H9 (cell line): Measurements from ENCODE around the gene SARS1. TPM values are rescaled to one million over a fixed set of nuclear protein-coding genes. Genes with fewer than 3 reads are reported as not detected.

Experiments used
- DNase-seq: peaks from one replicate; pipeline ENCODE4 v3.0.0-alpha.2; 2017
- H2AFZ ChIP-seq: one replicate; pipeline ENCODE4 v1.6.1; 2013; ENCODE audit warnings: mild to moderate bottlenecking, low read length, control low read depth, moderate library complexity
- H2AK5ac ChIP-seq: 2 replicates; pipeline ENCODE4 v1.6.1; 2013; ENCODE audit warnings: low read length, control low read depth, mixed read lengths; ENCODE audit not compliant: insufficient read length
- H2BK120ac ChIP-seq: one replicate; pipeline ENCODE4 v1.6.1; 2013; ENCODE audit warnings: low read depth, mild to moderate bottlenecking, low read length, control low read depth, inconsistent platforms; ENCODE audit not compliant: poor library complexity, severe bottlenecking
- H2BK12ac ChIP-seq: 2 replicates; pipeline ENCODE4 v1.6.1; 2013; ENCODE audit warnings: low read length, control low read depth, mixed read lengths, low read depth; ENCODE audit not compliant: insufficient read length
- H2BK15ac ChIP-seq: 2 replicates; pipeline ENCODE4 v1.6.1; 2013; ENCODE audit warnings: low read depth, low read length, control low read depth
- H2BK20ac ChIP-seq: one replicate; pipeline ENCODE4 v1.6.1; 2013; ENCODE audit warnings: low read depth, mild to moderate bottlenecking, low read length, control low read depth, inconsistent platforms; ENCODE audit not compliant: poor library complexity, severe bottlenecking
- H2BK5ac ChIP-seq: 2 replicates; pipeline ENCODE4 v1.6.1; 2013; ENCODE audit warnings: low read length, control low read depth, mixed read lengths; ENCODE audit not compliant: insufficient read length
- H3K14ac ChIP-seq: 2 replicates; pipeline ENCODE4 v1.6.1; 2013; ENCODE audit warnings: low read length, control low read depth; ENCODE audit not compliant: insufficient read depth
- H3K18ac ChIP-seq: 2 replicates; pipeline ENCODE4 v1.6.1; 2013; ENCODE audit warnings: low read depth, mild to moderate bottlenecking, mixed read lengths, low read length, control low read depth; ENCODE audit not compliant: insufficient read length
- H3K23ac ChIP-seq: 2 replicates; pipeline ENCODE4 v1.6.1; 2013; ENCODE audit warnings: low read length, control low read depth, mixed read lengths, low read depth; ENCODE audit not compliant: insufficient read length
- H3K23me2 ChIP-seq: 2 replicates; pipeline ENCODE4 v1.6.1; 2013; ENCODE audit warnings: low read depth, mild to moderate bottlenecking, mixed read lengths, low read length, control low read depth; ENCODE audit not compliant: insufficient read length, poor library complexity, severe bottlenecking
- H3K27ac ChIP-seq: 2 replicates; pipeline ENCODE4 v1.5.1; 2013; ENCODE audit warnings: low read length, control low read depth, mixed read lengths, low read depth; ENCODE audit not compliant: insufficient read length
- H3K27me3 ChIP-seq: 2 replicates; pipeline ENCODE4 v1.6.1; 2013; ENCODE audit warnings: low read length, control low read depth, inconsistent platforms; ENCODE audit not compliant: insufficient read depth
- H3K4ac ChIP-seq: 2 replicates; pipeline ENCODE4 v1.6.1; 2013; ENCODE audit warnings: low read depth, mild to moderate bottlenecking, control low read depth, inconsistent platforms, low read length, moderate library complexity
- H3K4me1 ChIP-seq: 2 replicates; pipeline ENCODE4 v1.6.1; 2013; ENCODE audit warnings: low read length, control low read depth, inconsistent platforms; ENCODE audit not compliant: insufficient read depth
- H3K4me2 ChIP-seq: 2 replicates; pipeline ENCODE4 v1.6.1; 2013; ENCODE audit warnings: low read length, control low read depth, mixed read lengths; ENCODE audit not compliant: insufficient read length, insufficient read depth
- H3K56ac ChIP-seq: 2 replicates; pipeline ENCODE4 v1.6.1; 2013; ENCODE audit warnings: low read depth, mild to moderate bottlenecking, mixed read lengths, low read length, control low read depth; ENCODE audit not compliant: insufficient read length
- H3K79me1 ChIP-seq: 2 replicates; pipeline ENCODE4 v1.6.1; 2013; ENCODE audit warnings: low read depth, mild to moderate bottlenecking, moderate library complexity, low read length, control low read depth, inconsistent platforms; ENCODE audit not compliant: insufficient read depth, poor library complexity, severe bottlenecking
- H3K79me2 ChIP-seq: 2 replicates; pipeline ENCODE4 v1.6.1; 2013; ENCODE audit warnings: low read length, control low read depth, inconsistent platforms; ENCODE audit not compliant: insufficient read depth
- H3K9ac ChIP-seq: 2 replicates; pipeline ENCODE4 v1.6.1; 2013; ENCODE audit warnings: low read length, control low read depth, mixed read lengths; ENCODE audit not compliant: insufficient read length; ENCODE audit errors: extremely low read depth
- H3K9me3 ChIP-seq: one replicate; pipeline ENCODE4 v1.6.1; 2013; ENCODE audit warnings: low read depth, low read length, inconsistent platforms; ENCODE audit not compliant: control insufficient read depth
- H3T11ph ChIP-seq: one replicate; pipeline ENCODE4 v1.6.1; 2013; ENCODE audit warnings: mild to moderate bottlenecking, low read length, control low read depth, inconsistent platforms
- H4K20me1 ChIP-seq: one replicate; pipeline ENCODE4 v1.6.1; 2013; ENCODE audit not compliant: control insufficient read depth, insufficient read length, insufficient read depth
- H4K5ac ChIP-seq: 2 replicates; pipeline ENCODE4 v1.6.1; 2013; ENCODE audit warnings: low read depth, mild to moderate bottlenecking, mixed read lengths, low read length, control low read depth; ENCODE audit not compliant: insufficient read length
- H4K8ac ChIP-seq: replicated peaks from 2 replicates; pipeline ENCODE4 v1.6.1; 2013; ENCODE audit warnings: low read length, control low read depth, mixed read lengths, low read depth; ENCODE audit not compliant: insufficient read length
- H4K91ac ChIP-seq: 2 replicates; pipeline ENCODE4 v1.6.1; 2013; ENCODE audit warnings: low read depth, mild to moderate bottlenecking, moderate library complexity, mixed read lengths, low read length, control low read depth; ENCODE audit not compliant: insufficient read length
- H3K27ac Mint-ChIP-seq, 3 experiments: 2 replicates in 2 of 3; 3 replicates in 1 of 3; pipeline ENCODE4 v1.8.0; 2020 to 2021; ENCODE audit warnings: mixed read lengths in 3 of 3, mild to moderate bottlenecking in 1 of 3, moderate library complexity in 1 of 3
- H3K27me3 Mint-ChIP-seq: 2 replicates; pipeline ENCODE4 v1.8.0; 2021; ENCODE audit warnings: low read depth, mild to moderate bottlenecking, moderate library complexity, mixed read lengths
- H3K36me3 Mint-ChIP-seq, 3 experiments: 2 replicates in 2 of 3; 3 replicates in 1 of 3; pipeline ENCODE4 v1.8.0; 2020 to 2021; ENCODE audit warnings: low read depth in 3 of 3, mixed read lengths in 3 of 3; ENCODE audit not compliant: insufficient read depth in 1 of 3
- H3K4me1 Mint-ChIP-seq, 2 experiments: 2 replicates each; pipeline ENCODE4 v1.8.0; 2020; ENCODE audit warnings: mixed read lengths in 2 of 2
- H3K4me3 Mint-ChIP-seq, 2 experiments: 2 replicates in 1 of 2; 3 replicates in 1 of 2; pipeline ENCODE4 v1.8.0; 2020 to 2021; ENCODE audit warnings: mild to moderate bottlenecking in 2 of 2, mixed read lengths in 2 of 2, moderate library complexity in 1 of 2
- H3K9me3 Mint-ChIP-seq, 2 experiments: 2 replicates in 1 of 2; 3 replicates in 1 of 2; pipeline ENCODE4 v1.8.0; 2020; ENCODE audit warnings: mild to moderate bottlenecking in 2 of 2, mixed read lengths in 2 of 2, moderate library complexity in 1 of 2
- WGBS: extraction: QIAGEN DNeasy Blood & Tissue Kit; methylation state at CpG from one replicate; pipeline ENCODE4 v1.1.7; 2013; ENCODE audit warnings: missing lambda C conversion rate, low lambda C conversion rate, mixed read lengths; ENCODE audit not compliant: insufficient read length; ENCODE audit errors: extremely low coverage; 5-methylcytosine and 5-hydroxymethylcytosine counted together
- total RNA-seq: library from RNA; stranded (reverse); gene quantifications from 2 replicates; pipeline ENCODE4 v1.2.1, GENCODE V29; 2021
- TF ChIP-seq, protein P1 (sequence below): fragments of 200-600 bp; sonication (generic); conservative IDR thresholded peaks from 3 replicates; pipeline ENCODE4 v1.8.0; 2021; ENCODE audit warnings: antibody characterized with exemption, mild to moderate bottlenecking

SARS1 gene
- total RNA-seq, 1 experiment from 2014 or later: 139 TPM

GRCh38 chr1:109241344-109241743 is 27.6 kb downstream of the SARS1 start:
- Histone ChIP-seq H4K91ac (no peak overlapping the region), H3K18ac (no peak overlapping the region), H3K23ac (no peak overlapping the region), H3K23me2 (no peaks in the 10 kb centered on the region), H2AK5ac (no peak overlapping the region), H2BK15ac (no peak overlapping the region), H3K14ac (no peak overlapping the region), H3K56ac (no peak overlapping the region), H2BK20ac (no peak overlapping the region), H3K27me3 (no peaks in the 10 kb centered on the region), H4K8ac (no peak overlapping the region), H3K79me1 (no peaks in the 10 kb centered on the region), H2BK5ac (no peak overlapping the region), H4K20me1 (no peaks in the 10 kb centered on the region), H3K9me3 (no peaks in the 10 kb centered on the region), H3K4me1 (peaks cover 14% of the 10 kb centered on the region; the same call in 1 of the 2 replicates), H4K5ac (no peak overlapping the region), H3K27ac (no peak overlapping the region), H3K9ac (no peak overlapping the region), H2BK120ac (no peak overlapping the region), H2AFZ (no peak overlapping the region), H3T11ph (no peak overlapping the region), H3K4me2 (no peak overlapping the region), H3K4ac (no peak overlapping the region), H3K79me2 (no peaks in the 10 kb centered on the region), H2BK12ac (no peak overlapping the region)
- Mint-ChIP-seq H3K36me3 (peaks cover 11 to 26% (median 24%) of the 10 kb centered on the region in 3 experiments; a peak in 6 of 7 replicates), H3K27ac (peak overlapping the region in 1 of 3 experiments; percentile 29; a peak in 2 of 7 replicates), H3K27me3 (peaks cover 7% of the 10 kb centered on the region), H3K4me3 (no peak overlapping the region), H3K4me1 (peaks cover 59 to 62% of the 10 kb centered on the region in 2 experiments), H3K9me3 (no peaks in the 10 kb centered on the region; a peak in 1 of 5 replicates)
- TF ChIP-seq, protein P1, sequence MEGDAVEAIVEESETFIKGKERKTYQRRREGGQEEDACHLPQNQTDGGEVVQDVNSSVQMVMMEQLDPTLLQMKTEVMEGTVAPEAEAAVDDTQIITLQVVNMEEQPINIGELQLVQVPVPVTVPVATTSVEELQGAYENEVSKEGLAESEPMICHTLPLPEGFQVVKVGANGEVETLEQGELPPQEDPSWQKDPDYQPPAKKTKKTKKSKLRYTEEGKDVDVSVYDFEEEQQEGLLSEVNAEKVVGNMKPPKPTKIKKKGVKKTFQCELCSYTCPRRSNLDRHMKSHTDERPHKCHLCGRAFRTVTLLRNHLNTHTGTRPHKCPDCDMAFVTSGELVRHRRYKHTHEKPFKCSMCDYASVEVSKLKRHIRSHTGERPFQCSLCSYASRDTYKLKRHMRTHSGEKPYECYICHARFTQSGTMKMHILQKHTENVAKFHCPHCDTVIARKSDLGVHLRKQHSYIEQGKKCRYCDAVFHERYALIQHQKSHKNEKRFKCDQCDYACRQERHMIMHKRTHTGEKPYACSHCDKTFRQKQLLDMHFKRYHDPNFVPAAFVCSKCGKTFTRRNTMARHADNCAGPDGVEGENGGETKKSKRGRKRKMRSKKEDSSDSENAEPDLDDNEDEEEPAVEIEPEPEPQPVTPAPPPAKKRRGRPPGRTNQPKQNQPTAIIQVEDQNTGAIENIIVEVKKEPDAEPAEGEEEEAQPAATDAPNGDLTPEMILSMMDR: no peak
- peak; percentile 75 for DNase-seq
- no CpG with 5 or more reads among the region's 6 CpGs for WGBS
